Erythroblast (primary cell): ENCODE results near the gene HOXB4.

ENCODE experiments used
- DNase-seq, 2 experiments: peaks; one replicate each; lab custom pipeline; 2025; lab: John Stamatoyannopoulos, UW
- GATA1 ChIP-seq: IDR thresholded peaks from 2 replicates; pipeline ENCODE4 v1.6.1; 2011; ENCODE audit warnings: low read depth, mild to moderate bottlenecking, control low read depth, low read length, moderate library complexity
- POLR2A ChIP-seq: IDR thresholded peaks from 2 replicates; pipeline ENCODE4 v1.6.1; 2011; ENCODE audit warnings: mild to moderate bottlenecking, low read length

HOXB4 gene

DNA sequence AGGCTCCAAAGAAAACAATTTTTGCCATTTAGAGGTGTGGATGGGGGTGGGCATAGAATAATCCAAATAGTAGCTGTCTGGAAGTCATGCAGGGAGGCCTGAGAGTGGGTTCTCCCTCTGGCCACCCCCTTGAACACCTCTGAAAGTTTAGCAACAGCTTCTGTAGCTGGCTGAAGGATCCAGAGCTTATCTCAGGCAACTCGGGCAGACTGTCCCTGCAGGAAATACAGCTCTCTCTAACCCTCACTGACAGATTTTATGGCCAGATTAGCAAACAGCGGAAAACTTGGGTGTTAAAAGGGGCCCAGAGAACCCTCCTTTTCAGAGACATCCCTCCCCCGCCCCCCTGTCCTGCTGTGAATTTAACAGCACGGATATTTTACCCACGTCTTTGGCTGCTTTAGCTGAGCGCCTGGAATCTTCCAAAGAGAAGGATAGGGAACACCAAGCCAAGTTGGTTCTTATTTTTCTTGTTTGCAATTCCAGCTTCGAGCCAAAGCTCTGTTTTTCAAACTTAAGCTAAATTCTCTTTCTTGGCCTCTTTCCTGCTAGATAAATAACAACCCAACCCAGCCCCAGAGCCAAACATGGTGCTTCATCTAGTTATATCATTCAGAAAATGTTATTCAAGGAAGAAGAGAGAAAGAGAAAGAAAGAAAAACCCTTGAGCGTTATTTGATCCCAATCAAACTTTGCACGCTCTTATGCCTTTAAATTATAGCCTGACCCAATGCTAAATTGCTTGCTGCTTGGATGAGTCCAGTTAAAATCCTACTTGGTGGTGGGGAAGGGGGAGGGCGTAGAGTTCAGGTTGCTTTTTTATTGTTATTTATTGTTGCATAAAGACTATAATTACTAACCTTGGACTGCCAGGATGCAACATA, 31.0 kb downstream of the HOXB4 start:
- TF ChIP-seq POLR2A (peak; percentile 73), GATA1 (peak; percentile 31)
- peak; percentile 77 to 92 for DNase-seq

- TF ChIP-seq GATA1 = no peak
- no peak for TF ChIP-seq POLR2A
- DNase-seq = peak; percentile 36 to 57
These were observed 31.8 kb downstream of the HOXB4 start for GRCh38 chr17:48546137-48546923.

DNA sequence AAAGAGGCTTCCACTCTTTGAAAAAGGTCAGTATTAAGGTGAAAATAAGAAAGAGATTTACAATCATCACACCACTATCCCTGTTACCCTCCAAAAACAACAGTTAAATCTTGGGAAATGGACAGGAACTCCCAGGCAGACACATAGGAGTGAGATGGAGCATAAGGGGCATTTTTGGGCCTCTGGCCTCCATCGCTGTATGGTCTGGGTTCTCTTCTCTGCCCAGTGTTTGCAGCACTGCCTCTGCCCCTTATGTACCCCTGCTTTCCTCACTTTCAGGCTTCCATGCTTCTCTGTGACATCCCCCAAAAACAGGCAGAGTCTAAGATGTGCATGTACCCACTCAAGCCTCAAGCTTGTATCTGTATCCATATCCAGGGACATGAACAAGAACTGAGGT, 32.6 kb downstream of the HOXB4 start:
- no peak for TF ChIP-seq GATA1
- no peak for TF ChIP-seq POLR2A
- peak; percentile 21 to 27 for DNase-seq

DNA sequence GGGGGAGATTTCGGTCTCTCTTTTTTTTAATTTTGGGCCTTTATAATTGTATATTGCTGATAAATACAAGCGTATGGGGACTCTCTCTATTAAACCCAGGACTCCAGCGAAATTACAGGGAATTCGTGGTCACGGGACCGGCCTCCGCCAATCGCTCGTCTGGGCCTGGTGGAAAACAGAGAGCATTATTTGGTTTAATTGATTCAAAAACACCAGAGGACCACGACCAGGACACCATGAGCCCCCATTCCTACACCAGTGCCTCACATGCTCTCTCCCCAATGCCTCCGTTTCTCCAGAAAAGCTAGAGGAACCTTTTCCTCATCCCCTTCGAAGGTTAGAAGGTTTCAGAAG, 33.2 kb downstream of the HOXB4 start, which contains the start of gene HOXB2:
TSS of gene HOXB2 (minus strand) at position 88 of the 354 bp plus-strand sequence. CDS start 198 bp downstream, outside the sequence.
- no peak for TF ChIP-seq GATA1
- peak; percentile 33 for TF ChIP-seq POLR2A
- peak; percentile 61 to 65 for DNase-seq

DNA sequence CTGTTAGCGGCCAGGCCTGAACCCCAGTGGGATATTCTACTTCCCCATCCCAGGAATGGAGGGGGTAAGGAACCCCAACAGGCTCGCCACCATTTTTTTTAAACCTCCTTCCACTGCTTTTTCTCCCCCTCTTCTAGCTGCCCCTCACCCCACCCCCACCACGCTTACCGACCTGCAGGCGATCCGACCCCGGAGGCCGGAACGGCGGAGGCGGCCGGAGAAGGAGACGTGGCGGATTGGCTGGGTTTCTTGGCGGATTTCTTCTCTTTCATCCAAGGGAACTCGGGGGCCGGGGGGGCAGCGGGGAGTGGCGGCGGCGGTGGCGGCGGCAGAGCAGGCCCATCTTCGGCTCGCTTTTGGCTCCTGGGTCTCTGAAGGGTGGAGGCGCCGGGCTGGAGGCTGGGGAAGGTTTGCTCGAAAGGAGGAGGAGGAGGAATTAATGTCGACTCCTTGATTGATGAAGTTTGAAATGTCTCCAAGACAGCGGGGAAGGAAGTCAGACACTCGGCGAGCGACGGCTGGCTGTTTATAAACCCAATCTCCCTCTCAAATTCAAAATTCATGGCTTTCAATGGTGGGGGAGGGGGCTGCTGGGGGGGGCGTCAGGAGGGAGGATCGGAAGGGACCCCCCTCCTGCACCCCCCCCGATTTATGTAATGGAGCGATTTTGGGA, 33.7 kb downstream of the HOXB4 start:
- peak; percentile 75 to 79 for DNase-seq
- no peak for TF ChIP-seq GATA1

- DNase-seq = peak in 1 of 2 experiments; percentile 69
- TF ChIP-seq POLR2A (no peak), GATA1 (no peak)
These were observed 34.2 kb downstream of the HOXB4 start for GRCh38 chr17:48543854-48544348.

DNA sequence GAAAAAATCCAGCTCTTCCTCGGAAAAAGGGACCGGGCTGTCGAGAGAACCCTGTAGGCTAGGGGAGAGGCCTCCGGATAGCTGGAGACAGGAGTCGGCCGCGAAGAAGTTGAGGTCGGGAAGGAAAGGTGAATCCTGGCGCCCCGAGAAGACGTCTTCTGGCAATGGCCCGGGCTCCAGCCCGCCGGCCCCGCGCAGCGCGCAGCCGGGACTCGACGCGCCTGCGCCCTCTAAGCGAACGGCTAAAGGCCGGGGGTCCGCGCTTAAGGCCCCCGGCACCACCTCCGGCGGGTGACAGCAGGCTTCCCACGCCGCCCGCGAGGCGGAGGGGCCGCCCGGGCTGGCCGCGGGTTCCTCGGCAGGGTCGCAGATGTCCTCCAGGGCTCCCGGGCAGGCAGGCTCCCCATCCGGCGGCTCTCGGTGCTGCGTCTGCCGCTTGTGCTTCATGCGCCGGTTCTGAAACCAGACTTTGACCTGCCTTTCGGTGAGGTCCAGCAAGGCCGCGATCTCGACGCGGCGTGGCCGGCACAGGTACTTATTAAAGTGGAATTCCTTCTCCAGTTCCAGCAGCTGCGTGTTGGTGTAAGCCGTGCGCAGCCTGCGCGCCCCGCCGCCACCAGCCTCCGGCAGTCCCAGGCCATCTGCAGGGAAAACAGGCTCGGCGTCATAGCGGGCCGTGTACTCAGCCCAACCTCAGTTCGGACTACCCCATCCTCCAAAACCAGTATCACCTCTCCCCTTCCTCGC, 34.9 kb downstream of the HOXB4 start:
- peak; percentile 76 to 86 for DNase-seq
- TF ChIP-seq POLR2A (peak; percentile 65), GATA1 (no peak)

GRCh38 chr17:48542698-48543106, 35.4 kb downstream of the HOXB4 start:
- TF ChIP-seq POLR2A (no peak), GATA1 (no peak)
- DNase-seq = no peak

DNA sequence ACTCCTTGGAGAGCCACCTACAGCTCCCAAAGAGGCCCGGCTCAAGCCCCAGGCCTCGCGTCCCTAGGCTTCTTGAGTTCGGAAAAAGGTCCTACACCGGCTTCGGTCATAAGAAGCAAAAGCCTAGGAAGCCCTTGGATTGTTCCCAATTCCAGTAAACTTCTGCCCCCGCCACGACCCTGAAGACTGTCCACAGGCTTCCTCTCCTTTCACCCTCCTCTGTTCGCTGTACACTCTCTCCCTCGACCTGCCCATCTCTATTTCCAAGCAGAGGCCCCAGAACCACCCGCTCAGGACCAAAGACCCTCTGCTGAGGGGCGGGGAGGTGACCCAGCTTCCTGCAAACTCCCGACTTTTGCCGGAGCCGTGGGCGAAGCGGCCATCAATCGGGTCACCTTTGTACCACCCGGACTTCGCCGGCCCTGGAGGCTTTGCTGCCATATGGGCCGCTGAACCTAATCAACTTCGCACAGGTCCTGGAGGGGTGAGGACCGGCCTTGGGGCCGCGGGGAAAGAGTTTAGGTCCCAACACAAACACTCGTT, 36.0 kb downstream of the HOXB4 start:
- DNase-seq = peak; percentile 77
- no peak for TF ChIP-seq GATA1
- peak; percentile 3 for TF ChIP-seq POLR2A

DNA sequence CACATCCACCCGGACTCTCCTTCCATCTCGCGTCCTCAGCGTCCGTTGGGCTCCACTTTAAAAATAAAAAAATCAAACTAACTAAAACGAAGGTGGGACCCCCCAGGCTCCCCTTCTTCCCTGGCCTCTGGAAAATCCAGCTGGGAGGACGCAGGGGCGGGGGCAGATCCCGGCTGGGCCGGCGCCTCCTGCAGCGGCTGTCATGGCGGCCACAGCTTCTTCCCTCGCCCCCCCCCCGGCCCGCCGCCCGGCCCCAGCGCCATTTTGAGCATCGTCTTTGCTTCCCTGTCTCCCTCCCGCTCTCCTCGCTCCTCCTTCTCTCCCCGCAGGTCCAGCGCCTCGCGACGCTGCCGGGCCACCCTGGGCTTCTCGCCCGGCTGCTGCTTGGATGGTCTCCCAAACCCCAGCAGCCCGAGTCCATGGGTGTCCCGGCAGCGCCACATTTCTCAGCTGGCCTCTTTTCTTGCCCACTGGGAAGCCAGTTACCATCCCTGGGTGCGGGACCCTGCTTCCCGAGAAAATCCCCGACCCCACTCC, 36.5 kb downstream of the HOXB4 start:
- DNase-seq = peak; percentile 68 to 73

DNA sequence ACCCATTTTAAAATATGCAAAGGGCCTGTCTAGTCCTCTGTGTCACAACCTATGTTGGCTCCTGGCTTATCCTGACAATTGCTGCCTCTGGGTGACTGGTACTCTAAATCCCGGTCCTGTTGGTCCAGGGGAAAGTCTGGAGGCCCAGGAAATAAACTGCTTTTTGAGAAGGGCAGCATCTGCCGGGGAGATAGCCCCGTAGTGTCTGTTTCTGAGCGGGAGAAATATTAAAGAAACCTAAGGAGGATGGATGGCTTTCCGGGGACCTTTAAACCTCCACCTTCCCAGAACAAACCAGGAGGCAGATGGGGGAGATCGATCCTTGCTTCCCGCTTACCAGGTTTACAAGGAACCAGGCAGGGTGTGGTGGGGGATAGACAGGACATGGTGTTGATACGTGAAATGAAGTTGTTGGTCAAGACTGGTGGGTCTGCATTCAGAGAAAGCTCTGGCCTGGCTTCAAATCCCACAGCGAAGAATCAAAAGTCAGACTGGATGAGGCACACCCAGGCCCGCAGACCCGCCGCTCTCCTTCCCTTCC, 37.0 kb downstream of the HOXB4 start:
- no peak for TF ChIP-seq GATA1
- no peak for TF ChIP-seq POLR2A

More for the DNA sequence above, 36.5 kb downstream of the HOXB4 start:
- peak; percentile 56 for TF ChIP-seq POLR2A
- TF ChIP-seq GATA1 = no peak

DNA sequence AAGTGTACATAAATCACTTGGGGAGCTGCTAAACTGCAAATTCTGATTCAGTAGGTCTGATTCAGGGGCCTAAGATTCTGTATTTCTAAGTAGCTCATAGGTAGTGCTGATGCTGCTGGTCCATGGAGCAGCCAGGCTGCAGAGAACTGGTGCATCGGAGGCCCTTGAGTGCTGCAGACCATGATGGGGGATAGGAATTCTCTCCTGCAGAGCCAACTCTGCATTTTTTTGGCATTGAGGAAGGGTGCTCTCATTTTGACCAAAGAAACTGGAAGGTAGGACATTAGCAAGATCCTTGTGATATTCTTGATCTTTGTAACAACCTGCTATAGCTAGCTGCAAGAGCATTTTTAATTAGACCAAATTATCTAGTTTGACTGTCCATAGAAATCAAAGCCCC, 37.9 kb downstream of the HOXB4 start:
- DNase-seq = no peak
- no peak for TF ChIP-seq GATA1
- TF ChIP-seq POLR2A = no peak

More for the DNA sequence above, 37.0 kb downstream of the HOXB4 start:
- peak; percentile 45 for DNase-seq
